ENCODE measurements around the gene SHLD1. TPM values are rescaled to one million over a fixed set of nuclear protein-coding genes. Genes with fewer than 3 reads are reported as not detected.
"Not testable (repeated sequence)": the region's sequence is repeated elsewhere in the genome, so short reads cannot be mapped to it uniquely, and the experiment has no call there.

The SHLD1 gene, protein sequence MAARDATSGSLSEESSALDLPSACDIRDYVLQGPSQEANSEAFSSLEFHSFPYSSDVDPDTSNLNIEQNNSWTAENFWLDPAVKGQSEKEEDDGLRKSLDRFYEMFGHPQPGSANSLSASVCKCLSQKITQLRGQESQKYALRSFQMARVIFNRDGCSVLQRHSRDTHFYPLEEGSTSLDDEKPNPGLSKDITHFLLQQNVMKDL
- polyA plus RNA-seq (2013, experiment 1 of 2; ENCODE audit: insufficient read length), result 1.9 TPM
- 2.8 TPM for polyA plus RNA-seq (2013, experiment 2 of 2; ENCODE audit: insufficient read length)

DNA sequence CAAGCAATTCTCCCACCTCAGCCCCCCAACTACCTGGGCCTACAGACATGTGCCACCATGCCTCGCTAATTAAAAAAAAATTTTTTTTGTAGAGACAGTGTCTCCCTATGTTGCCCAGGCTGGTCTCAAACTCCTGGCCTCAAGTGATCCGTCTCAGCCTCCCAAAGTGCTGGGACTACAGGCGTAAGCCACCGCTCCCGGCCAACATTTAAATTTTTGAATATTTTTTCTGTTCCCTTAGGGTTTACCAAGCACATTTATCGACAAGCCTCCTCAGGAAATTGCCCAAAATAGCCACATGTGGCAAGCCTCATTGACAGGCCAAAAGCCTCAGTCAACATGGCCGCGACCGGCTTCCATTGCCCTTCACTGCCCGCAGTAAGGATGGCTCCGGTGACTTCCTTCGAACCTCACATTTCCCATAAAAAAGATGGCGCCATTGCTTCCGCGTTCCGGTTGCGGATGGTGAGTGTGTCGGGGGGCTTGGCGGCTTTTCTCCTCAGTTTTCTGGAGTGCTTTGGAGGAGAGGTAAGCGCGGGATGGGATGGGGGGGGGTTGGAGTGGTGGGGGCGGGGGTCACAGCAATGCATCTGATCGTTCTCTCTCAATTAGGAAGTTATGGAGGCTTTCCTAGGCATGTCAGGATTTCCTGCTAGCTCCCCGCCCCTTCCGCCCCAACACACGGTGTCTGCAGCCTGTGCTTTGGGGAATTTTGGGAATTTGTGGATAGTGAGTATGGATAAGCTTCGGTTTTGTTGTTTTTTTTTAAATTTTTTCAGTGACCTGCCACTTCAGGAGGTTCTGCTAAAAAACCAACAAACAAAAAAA lies at the start of gene SHLD1:
TSS of gene SHLD1 (plus strand) at position 450 of the 828 bp plus-strand sequence. CDS start 22,465 bp downstream, outside the sequence.
- DNase-seq, result peak; percentile 91

DNA sequence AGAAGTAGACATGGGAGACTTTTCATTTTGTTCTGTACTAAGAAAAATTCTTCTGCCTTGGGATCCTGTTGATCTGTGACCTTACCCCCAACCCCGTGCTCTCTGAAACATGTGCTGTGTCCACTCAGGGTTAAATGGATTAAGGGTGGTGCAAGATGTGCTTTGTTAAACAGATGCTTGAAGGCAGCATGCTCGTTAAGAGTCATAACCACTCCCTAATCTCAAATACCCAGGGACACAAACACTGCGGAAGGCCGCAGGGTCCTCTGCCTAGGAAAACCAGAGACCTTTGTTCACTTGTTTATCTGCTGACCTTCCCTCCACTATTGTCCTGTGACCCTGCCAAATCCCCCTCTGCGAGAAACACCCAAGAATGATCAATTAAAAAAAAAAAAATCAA lies 47.9 kb upstream of the SHLD1 start:
- not testable (repeated sequence) for DNase-seq

DNA sequence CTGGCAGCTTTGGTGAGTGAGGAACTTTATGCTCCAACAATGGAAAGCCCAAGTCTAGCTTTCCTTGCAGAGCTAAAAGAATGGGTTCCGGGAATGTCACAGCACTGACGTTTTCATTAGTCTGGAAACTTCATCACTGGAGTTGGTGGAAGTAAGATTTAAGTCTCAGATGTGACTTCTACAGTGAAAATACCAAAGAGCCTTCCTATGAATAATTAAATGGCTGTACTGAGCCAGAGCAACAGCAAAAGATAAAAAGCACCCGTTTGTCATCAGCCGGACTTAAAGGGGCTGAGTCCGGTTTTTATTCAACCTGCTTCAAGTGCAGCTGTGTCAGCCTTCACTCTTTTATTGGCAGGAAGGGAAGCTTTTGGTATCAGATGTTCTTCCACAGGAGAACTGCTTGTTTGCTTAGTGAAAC lies 46.5 kb upstream of the SHLD1 start:
- DNase-seq, result no peak

DNA sequence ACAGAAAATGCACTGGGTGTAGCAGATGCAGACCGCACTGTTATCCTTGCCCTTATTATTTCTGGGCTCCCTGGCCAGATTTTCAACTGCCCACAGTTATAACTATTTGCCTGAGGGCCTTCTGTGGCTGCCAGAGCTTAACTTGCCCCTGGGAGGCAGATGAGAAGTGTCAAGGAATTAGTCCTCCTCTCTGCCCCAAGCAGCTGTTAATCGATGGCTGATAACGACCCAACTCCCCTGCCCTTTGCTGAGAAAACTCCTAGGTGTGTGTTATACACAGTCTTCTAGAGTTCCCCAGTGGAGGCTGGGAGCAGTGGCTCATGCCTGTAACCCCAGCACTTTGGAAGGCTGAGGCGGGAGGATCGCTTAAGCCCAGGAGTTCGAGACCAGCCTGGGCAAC lies 44.4 kb upstream of the SHLD1 start:
- no peak for DNase-seq

DNA sequence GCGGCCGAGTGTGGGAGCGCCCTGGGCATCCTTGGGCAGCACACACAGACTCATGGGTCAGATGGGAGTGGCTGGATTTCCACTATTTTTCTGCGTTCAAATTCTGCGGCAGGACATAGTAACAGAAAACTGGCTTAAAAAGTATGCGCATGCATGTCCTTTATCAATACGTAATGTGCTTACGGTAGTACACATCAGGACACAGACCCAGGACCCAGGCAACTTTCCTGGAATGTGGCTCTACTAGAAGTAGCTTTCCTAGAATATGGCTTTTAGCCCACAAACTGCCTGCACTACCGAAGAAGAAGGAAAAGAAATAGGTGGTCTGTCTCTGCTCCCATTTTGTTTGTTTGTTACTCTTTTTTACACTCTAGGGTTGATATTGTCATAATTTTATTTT lies 43.4 kb upstream of the SHLD1 start:
- no peak for DNase-seq

DNA sequence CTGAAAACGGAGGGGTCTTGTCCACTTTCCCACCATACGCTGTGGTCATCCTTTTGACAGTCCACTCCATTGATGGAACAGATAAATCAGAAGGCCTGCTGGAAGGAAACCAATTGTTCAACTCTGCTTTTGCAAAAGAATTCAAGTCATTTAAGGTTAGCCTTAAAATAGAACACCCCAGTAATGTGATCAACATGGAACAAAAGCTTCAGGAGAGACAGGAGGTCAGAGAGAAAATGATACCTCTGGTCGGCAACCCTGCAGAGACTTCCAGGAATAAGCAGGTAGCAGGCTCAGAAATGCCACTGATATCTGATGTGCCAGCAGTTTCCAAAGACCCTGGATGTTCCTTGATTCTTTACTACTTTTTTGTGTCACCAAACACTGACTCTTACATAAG lies 39.6 kb upstream of the SHLD1 start:
- no peak for DNase-seq

DNA sequence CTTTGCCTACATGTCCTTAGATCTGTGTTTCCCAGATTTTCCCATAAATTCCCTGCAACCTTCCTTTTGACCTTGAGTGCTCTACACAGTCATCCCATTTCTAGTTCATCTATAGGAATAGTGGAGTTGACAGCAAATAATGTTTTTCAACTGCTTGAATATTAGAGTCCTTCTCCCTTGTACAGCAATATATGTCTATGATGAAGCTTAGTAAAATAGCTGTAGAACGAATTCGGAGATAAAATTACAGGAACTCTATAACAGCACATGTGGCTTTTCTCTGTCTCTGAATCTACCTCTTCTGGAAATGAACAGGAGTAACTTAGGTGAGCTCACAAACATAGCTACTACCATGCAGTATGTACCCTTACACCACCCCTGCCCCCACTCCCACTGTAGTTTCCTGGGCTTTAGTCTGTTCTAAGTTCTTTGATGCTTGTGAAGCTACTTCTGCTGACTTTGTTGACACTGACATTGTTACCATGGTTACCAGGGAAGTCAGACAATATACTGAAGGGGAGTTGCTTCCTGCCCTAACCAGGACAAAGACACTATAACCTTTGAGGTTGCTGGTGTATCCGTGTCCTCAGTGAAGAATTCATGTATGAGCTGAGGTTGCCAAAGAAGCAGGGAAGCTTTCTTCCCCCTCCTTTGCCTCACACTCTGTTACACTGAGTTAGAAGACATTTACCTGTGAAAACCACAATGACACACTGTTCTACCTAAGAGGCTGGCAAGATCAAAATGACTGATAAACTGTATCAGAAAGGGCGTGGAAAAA lies 35.8 kb upstream of the SHLD1 start:
- no peak for DNase-seq

DNA sequence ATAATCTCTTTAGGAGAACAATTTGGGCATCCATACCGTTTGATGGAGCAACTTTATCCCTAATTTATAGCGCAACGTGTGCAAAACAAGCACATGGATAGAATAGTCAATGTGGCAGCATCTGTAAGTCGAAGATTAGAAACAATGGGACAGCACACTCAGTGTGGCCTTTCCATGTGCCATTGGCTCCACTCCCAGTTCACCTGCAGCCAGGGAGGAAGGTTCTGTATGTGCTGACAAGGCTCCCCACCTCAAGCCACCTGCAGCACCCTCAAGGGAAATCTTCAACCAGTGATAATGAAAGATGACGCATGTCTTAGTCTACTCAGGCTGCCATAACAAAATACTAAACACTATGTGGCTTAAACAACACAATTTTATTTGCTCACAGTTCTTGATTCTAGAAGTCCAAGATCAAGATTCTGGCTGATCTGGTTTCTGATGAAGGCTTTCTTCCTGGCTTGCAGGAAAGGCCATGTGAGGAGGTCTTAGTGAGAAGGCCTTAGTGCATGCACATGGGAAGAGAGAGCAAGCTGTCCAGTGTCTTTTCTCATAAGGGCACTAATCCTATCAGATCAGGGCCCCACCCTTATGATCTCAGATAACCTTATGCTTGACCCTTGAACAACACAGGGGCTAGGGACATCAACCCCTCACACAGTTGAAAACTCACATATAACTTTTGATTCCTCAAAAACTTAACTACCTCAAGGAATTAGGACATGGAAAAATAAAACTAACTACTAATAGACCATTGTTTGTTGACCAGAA lies 34.9 kb upstream of the SHLD1 start:
- no peak for DNase-seq

DNA sequence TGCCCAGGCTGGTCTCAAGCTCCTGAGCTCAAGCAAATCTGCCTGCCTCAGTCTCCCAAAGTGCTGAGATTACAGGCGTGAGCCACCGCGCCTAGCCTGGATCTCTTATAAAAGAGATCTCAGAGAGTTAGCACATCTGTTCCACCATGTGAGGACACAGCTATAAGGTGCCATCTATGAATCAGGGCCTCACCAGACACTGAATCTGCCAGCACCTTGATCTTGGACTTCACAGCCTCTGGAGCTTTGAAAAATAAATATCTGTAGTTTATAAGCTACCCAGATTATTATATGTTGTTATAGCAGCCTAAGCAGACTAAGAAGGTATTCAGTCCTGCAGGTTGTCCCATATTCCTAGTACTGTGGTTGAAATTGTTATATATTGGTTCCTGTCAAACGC lies 33.2 kb upstream of the SHLD1 start:
- DNase-seq, result no peak

DNA sequence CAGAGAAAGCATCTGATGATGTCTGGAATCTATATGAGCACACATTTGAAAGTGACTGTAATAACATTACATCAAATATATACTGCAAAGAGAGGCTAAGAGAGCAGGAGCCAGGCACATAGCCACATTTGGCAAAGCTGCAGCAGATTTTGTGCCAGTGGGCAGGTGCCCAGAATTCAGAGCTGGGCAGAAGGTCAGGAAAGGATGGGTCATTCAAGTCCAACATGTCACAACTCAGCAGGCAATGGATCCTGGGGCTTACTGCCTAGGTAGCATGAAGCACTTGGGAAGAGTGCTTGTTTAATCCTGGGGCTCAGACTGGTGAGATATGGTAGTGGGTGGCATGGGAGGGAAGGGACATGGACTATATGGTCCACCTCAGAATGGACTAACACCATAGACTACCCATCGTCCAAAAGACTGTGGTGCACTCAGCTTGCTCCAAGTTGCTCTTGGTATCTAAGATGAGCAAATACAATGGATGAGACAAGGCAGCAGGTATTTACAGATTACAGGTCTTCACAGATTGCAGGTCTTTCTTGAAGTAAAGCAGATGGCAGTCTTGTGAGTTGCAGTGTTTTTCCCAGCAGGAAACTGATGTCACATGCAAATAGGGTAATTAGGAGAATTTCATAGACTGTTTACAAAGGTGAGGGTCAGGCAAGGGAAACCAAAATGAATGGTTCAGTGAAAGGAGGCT lies 31.2 kb upstream of the SHLD1 start:
- no peak for DNase-seq

DNA sequence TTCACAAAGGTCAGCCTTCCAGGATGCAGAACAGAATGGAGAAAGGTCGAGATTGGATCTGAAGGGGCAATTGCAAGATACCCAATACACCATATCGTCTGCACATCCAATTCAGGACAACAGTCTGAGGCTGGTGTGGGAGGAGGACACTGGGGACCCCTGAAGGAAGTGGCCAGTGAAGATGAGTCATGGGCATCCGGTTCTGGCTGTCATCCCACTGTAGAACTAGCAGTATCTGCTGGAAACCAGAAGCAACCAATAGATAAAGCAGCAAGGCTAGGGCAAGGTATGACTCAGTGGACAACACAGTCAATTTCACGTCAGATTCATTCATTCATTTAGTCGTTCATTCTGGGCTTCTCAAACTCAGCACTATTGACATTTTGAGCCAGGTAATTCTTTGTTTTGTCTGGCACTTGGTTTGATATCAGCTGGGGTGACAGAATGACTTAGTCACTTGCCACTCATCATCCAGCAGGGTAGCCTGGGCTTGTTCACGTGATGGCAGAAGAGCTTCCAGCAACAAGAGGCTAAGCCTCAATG lies 30.3 kb upstream of the SHLD1 start:
- no peak for DNase-seq

DNA sequence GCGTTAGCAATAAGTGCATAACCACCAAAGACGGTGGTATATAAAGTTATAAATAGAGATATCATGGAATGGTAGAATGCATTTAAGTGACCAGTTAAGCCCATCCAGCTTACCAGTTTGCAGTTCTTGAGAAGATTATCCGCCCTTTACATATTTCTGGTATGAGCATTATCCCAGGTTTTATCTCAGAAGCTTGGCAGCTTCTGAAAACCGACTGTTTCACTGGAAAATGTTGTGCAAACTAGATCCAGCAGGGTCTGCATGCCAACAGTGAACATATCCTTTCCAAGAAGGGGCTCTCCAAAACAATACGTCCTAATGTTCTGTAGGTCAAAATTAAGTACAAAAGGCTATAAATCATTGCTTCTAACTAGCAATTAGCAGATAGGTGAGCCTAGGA lies 29.5 kb upstream of the SHLD1 start:
- no peak for DNase-seq

DNA sequence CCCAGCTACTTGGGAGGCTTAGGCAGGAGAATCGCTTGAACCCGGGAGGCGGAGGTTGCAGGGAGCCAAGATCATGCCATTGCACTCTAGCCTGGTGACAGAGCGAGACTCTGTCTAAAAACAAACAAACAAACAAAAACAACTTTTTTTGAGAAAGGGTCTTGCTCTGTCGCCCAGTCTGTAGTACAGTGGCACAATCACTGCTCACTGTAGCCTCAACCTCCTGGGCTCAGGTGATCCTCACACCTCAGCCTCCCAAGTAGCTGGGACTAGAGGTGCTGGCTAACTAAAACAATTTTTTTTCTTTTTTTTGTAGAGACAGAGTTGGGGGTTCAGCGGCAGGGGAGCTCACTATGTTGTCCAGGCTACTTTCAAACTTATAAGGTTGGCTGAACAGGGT lies 28.8 kb upstream of the SHLD1 start:
- DNase-seq, result not testable (repeated sequence)

DNA sequence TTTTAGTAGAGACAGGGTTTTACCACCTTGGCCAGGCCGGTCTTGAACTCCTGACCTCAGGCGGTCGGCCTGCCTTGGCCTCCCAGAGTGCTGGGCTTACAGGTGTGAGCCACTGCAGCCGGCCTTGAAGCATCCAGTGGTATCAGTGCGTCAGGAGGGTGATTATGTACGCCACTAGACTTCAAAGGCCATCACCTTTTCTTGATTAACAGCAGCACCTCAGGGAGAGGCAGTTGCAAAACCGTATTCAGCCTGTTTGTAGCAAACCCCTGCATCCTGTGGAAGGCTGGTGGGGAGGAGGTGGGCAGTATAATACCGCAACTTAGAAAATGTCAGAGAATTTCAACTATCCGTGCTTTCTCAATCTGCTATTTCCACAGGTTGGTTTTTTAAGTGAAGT lies 27.3 kb upstream of the SHLD1 start:
- no peak for DNase-seq

DNA sequence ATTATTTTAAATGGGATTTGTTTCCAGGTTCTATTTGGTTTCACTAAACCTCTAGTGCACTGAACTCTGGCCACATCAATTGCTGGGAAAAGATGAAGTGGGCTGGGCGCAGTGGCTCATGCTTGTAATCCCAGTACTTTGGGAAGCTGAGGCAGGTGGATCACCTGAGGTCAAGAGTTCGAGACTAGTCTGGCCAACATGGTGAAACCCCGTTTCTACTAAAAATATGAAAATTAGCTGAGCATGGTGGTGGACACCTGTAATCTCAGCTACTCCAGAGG lies 25.1 kb upstream of the SHLD1 start:
- not testable (repeated sequence) for DNase-seq

DNA sequence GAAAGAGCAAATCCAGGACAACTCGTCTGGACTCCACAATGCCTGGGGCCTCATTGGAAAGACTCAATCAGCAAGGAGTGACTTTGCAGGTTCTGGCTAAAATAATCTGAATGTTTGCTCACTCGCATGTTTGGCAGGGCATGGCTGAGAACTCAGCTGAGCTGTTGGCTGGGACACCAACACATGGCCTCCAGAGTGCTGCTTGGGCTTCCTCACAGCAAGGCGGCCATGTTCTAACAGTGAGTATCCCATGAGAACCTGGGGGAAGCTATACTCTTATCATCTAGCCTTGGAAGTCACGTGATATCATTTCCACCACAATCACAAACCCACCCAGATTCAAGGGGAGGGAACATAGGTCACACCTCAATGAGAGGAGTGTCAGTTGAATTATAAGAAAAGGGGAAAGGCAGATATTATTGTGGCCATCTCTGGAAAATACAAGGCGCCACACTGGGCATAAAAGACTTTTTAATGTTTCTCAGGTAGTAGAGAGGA lies 23.1 kb upstream of the SHLD1 start:
- DNase-seq, result no peak

DNA sequence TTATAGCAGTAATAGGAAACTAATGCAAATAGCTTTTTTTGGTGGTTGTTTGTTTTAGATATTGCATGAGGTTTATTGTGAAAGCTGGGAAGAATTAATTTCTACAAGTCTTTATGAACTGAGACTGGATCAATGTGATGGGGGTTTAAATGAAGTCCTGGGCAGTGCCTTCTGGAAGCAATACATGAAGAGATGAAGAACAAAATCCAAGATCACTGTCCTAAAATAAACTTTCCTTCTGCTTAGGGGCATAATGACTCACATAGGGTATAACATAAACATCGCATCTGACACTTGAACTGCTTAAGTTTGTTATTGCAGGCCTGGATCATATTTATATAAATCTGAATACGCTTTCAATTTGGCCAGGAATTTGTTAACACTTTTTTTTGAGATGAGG lies 20.9 kb upstream of the SHLD1 start:
- no peak for DNase-seq

DNA sequence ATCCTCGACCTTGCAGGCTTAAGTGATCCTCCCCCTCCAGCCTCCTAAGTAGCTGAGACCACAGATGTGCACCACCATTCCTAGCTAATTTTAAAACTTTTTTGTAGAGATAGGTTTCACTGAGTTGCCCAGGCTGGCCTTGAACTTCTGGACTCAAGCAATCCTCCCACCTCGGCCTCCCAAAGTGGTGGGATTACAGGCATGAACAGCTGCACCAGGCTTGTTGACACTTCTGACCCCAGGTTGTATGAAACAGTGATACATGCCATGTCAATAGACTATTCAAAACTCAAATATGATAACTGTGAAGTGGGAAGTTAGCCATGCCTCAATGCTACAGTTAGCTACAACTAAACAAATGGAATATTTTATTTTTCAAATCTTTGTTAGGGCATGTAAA lies 20.1 kb upstream of the SHLD1 start:
- DNase-seq, result no peak

DNA sequence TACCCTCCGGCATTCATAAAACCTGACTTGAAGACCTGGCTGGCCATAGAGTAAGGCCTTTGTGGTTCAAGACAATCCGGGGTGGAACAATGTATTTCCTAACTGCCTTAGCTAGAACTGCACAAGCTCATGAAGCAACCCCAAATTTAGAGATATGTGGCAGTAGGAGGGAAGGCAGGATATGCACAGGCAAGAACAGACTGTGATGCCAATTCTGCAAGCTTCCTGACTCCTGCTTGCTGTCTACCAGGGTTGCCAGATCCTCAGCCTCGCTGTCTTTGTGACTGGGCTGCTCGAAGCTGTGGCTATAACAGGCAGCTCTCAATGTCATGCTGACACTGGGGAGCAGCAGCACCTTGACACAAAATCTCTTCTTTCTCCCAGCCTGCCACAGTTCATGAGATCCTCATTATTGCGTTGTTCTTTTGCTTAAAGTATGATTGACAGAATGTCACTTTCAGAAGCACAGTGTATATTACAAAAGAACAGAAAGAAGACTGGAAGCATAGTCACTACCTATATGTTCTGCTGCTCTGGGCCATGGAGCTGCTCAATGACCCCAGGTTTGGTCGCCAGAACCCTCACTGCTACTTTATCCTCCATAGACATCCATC lies 18.3 kb upstream of the SHLD1 start:
- no peak for DNase-seq

DNA sequence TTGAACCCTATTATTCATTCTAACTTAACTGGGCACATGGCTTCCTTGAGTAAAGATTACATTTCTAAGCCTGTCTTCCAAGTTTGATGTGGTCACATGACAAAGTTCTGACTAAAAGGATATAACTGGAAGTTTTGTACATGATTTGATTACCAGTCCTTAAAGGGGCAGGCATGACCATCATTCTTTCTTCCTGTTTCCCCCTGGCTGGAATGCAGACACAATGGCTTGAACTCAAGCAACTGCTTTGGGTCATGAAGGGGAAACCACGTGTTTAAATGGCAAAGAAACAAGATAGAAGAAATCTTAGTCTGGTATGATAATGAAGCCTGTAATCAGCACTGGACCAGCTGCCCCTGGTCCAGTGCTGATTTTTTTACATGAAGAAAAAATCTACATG lies 15.6 kb upstream of the SHLD1 start:
- DNase-seq, result no peak

DNA sequence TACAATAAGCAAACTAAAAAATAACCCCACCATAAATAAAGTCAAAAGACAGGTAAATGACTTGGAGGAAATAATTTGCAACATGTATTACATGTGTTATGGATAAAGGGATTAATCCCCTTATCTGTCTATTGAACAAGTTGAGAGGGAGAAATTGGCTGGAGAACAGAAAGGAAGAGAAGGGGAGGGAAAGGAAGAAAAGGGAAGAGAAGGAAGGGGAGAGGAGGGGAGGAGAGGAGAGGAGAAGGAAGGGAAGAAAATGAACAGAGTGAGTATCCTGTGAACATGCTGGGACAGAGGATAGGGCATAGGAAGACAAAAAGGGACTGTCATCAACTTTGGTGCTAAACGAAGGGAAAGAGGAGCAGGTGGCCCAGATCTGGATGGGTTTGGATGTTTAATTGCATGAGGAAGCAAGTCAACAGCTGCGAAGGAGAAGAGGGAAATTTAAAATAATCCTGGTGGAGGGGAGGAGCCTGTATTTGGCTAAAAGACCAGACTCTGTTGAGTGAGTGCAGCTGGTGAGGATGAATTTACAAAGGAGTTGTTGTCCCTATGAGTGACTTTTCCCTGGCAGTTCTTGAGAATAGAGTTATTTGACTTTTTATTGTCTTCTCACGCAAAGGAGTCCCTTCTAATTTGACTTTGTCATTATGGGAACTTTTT lies 14.2 kb upstream of the SHLD1 start:
- DNase-seq, result no peak

All from fibroblast of skin of abdomen (primary cell).